ENCODE measurements around the gene YPEL1.

Gene YPEL1

DNA sequence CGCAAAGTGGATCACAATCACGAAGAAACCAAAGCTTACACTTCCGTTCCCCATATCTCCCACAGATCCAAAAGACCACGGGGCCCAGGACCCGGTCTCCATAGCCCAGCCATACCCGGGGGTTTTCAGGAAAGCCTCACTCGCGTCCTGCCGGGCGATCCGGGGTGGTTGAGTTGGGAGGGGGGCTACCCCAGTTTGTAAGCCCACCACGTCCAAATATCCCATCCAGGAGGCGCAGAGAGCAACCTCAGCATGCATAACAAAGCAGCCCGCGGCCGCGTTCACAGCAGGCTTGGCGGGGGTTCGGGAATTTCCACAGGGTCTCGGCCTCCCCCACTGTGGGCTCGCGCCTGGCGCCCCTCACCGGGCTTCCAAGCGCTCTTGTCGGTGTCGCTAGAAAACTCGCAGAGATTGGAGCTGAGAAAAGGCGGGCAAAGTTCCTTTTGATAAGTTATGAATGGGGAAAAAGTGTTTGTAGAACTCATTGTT is 84.0 kb downstream of the YPEL1 start:
- DNase-seq = no peak

DNA sequence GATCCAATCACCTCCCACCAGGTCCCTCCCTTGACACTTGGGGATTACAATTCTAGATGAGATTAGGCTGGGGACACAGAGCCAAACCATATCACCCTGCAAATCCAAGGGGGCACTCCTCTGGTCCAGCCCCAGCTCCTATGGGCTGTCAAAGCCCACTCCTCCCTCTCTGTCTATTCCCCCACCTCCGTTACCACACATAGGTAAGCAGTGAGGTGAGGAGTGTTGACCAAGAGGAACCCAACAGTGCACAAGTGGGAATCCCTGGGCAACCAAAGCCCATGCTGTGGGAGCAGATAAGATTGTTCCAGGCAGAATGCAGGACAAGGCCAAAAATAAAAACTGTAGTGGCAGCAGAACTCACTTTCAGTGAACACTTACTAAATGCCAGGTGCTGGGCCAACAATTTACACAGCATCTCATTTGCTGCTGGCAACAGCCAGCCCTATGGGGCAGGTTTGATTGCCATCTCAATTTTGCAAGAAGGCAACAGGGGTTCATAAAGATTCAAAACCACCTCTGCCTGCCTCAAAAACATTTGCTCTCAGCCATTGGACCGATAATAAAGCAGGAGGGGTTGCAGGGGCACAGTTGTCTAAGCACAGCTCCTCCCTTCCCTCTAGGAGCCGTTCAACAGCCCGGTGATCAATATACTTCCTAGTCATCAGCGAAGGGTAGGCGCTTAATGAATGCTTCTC is 84.6 kb downstream of the YPEL1 start:
- DNase-seq = no peak

DNA sequence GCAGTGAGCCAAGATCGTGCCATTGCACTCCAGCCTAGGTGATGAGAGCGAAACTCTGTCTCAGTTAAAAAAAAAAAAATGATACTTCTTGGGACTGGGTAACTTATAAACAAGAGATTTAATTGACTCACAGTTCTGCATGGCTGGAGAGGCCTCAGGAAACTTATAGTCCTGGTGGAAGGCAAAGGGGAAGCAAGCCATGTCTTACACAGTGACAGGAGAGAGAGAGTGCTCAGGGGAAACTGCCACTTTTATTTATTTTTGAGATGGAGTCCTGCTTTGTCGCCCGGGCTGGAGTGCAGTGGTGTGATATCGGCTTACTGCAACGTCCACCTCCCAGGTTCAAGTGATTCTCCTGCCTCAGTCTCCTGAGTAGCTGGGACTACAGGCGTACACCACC is 85.3 kb downstream of the YPEL1 start:
- no peak for DNase-seq
